HCT116 (cell line): ENCODE results near the gene CYP2S1. TPM values are rescaled to one million over a fixed set of nuclear protein-coding genes. Genes with fewer than 3 reads are reported as not detected.

Source experiments
- ATAC-seq: fragments of 200-7000 bp; cut with Tn5 transposase; 2 replicates; pipeline ENCODE4 v1.9.1; 2020; ENCODE audit warnings: mild to moderate bottlenecking, moderate library complexity
- BruUV-seq: library from RNA; stranded (reverse); fragments of 400-500 nt; replicated peaks from 2 replicates; lab custom pipeline; 2021; lab: Mats Ljungman, UMichigan
- CTCF ChIA-PET: fragments of 300-600 bp; sonication (Branson Sonifier 250); formaldehyde crosslinking; loops from one replicate; lab custom pipeline; 2021; ENCODE audit warnings: antibody characterized with exemption; lab: Charles Lee
- POLR2A ChIA-PET: fragments of 300-600, 350-600 bp; sonication (Branson Sonifier 250); formaldehyde crosslinking; loops from one replicate; lab custom pipeline; 2021; ENCODE audit warnings: antibody characterized with exemption; lab: Charles Lee
- RAD21 ChIA-PET, 2 experiments: fragments of 300-600 bp; sonication (Branson Sonifier 250); formaldehyde crosslinking; loops; one replicate each; lab custom pipeline; 2023; ENCODE audit warnings: low total read pairs in 2 of 2; ENCODE audit not compliant: uncharacterized antibody in 2 of 2, unreplicated experiment in 2 of 2, low non-redundant PET in 1 of 2; lab: Charles Lee
- DNase-seq: peaks from one replicate; pipeline ENCODE4 v3.0.0-alpha.2; 2010; ENCODE audit warnings: low read depth, low spot score
- H2AFZ ChIP-seq: fragments of 200-600 bp; shearing (Covaris generic), sonication (generic); 2 replicates; pipeline ENCODE4 v1.6.1; 2017; ENCODE audit warnings: low read depth, mixed run types, mixed read lengths, antibody characterized with exemption, low read length; ENCODE audit not compliant: poor library complexity, severe bottlenecking
- H3K27ac ChIP-seq: 2 replicates; pipeline ENCODE4 v1.5.1; 2012; ENCODE audit warnings: low read depth, low read length
- H3K27me3 ChIP-seq: fragments of 200-600 bp; sonication (generic); 2 replicates; pipeline ENCODE4 v1.6.1; 2016; ENCODE audit warnings: mixed run types, low read length, mixed read lengths; ENCODE audit not compliant: insufficient read depth
- H3K36me3 ChIP-seq, 2 experiments: fragments of 200-500 bp in 1 of 2; fragments of 200-600 bp in 1 of 2; sonication (Bioruptor generic) in 1 of 2; sonication (generic) in 1 of 2; 2 replicates each; pipeline versions ENCODE4 v1.5.1 to v1.6.1; 2014 to 2016; ENCODE audit warnings: low read length in 2 of 2, inconsistent platforms in 1 of 2, mixed read lengths in 1 of 2, mixed run types in 1 of 2; ENCODE audit not compliant: insufficient read depth in 2 of 2, control insufficient read depth in 1 of 2
- H3K4me1 ChIP-seq, 2 experiments: fragments of 200-600 bp in 1 of 2; sonication (generic) in 1 of 2; 2 replicates each; pipeline versions ENCODE4 v1.5.1 to v1.6.1; 2012 to 2017; ENCODE audit warnings: low read length in 2 of 2, inconsistent platforms in 1 of 2, mild to moderate bottlenecking in 1 of 2, mixed read lengths in 1 of 2, mixed run types in 1 of 2, moderate library complexity in 1 of 2; ENCODE audit not compliant: insufficient read depth in 2 of 2, control insufficient read depth in 1 of 2
- H3K4me2 ChIP-seq: fragments of 200-600 bp; sonication (generic); 2 replicates; pipeline ENCODE4 v1.6.1; 2017; ENCODE audit warnings: mixed run types, low read length, mixed read lengths
- H3K4me3 ChIP-seq, 2 experiments: fragments of 200-600 bp in 1 of 2; sonication (generic) in 1 of 2; replicated peaks in 1 of 2; 2 replicates each; pipeline ENCODE4 v1.5.1; 2011 to 2016; ENCODE audit warnings: low read length in 2 of 2, control low read depth in 1 of 2, low read depth in 1 of 2, mild to moderate bottlenecking in 1 of 2, mixed read lengths in 1 of 2, mixed run types in 1 of 2
- H3K79me2 ChIP-seq: fragments of 200-600 bp; sonication (generic); 2 replicates; pipeline ENCODE4 v1.6.1; 2017; ENCODE audit warnings: mild to moderate bottlenecking, mixed run types, low read length, moderate library complexity, mixed read lengths; ENCODE audit not compliant: insufficient read depth
- H3K9ac ChIP-seq: fragments of 200-600 bp; sonication (generic); 2 replicates; pipeline ENCODE4 v1.6.1; 2016; ENCODE audit warnings: low read length, mixed read lengths
- H3K9me2 ChIP-seq: fragments of 200-600 bp; sonication (generic), shearing (Covaris generic); 2 replicates; pipeline ENCODE4 v1.6.1; 2017; ENCODE audit warnings: mixed run types, mild to moderate bottlenecking, moderate library complexity; ENCODE audit not compliant: insufficient read depth
- H3K9me3 ChIP-seq, 2 experiments: fragments of 200-500 bp in 1 of 2; fragments of 200-600 bp in 1 of 2; sonication (Bioruptor generic) in 1 of 2; sonication (generic) in 1 of 2; 2 replicates each; pipeline ENCODE4 v1.6.1; 2014 to 2017; ENCODE audit warnings: low read length in 2 of 2, mixed read lengths in 2 of 2, inconsistent platforms in 1 of 2, low read depth in 1 of 2, mild to moderate bottlenecking in 1 of 2, mixed run types in 1 of 2, moderate library complexity in 1 of 2; ENCODE audit not compliant: control insufficient read depth in 1 of 2, insufficient read depth in 1 of 2
- H4K20me1 ChIP-seq: fragments of 200-600 bp; sonication (generic), shearing (Covaris generic); 2 replicates; pipeline ENCODE4 v1.6.1; 2017; ENCODE audit warnings: mixed run types, mild to moderate bottlenecking, moderate library complexity; ENCODE audit not compliant: insufficient read depth
- ATF3 ChIP-seq: IDR thresholded peaks from 2 replicates; pipeline ENCODE4 v1.6.1; 2012
- CBX3 ChIP-seq: IDR thresholded peaks from 2 replicates; pipeline ENCODE4 v1.6.1; 2012; ENCODE audit warnings: low read depth
- CEBPB ChIP-seq: IDR thresholded peaks from 2 replicates; pipeline ENCODE4 v1.6.1; 2012; ENCODE audit warnings: low read depth
- CTCF ChIP-seq, 3 experiments: fragments of 200-600 bp in 1 of 3; sonication (generic) in 1 of 3; IDR thresholded peaks in 2 of 3; conservative IDR thresholded peaks in 1 of 3; 2 replicates each; pipeline ENCODE4 v1.5.1; 2012 to 2017; ENCODE audit warnings: low read depth in 2 of 3, low read length in 2 of 3, antibody characterized with exemption in 1 of 3, borderline replicate concordance in 1 of 3, control low read depth in 1 of 3, mild to moderate bottlenecking in 1 of 3, mixed read lengths in 1 of 3, mixed run types in 1 of 3, moderate library complexity in 1 of 3; ENCODE audit not compliant: insufficient read depth in 1 of 3
- EGR1 ChIP-seq: IDR thresholded peaks from 2 replicates; pipeline ENCODE4 v1.6.1; 2012; ENCODE audit warnings: low read depth
- EZH2 ChIP-seq: fragments of 200-600 bp; sonication (generic); IDR thresholded peaks from 2 replicates; pipeline ENCODE4 v1.6.1; 2017; ENCODE audit warnings: antibody characterized with exemption, mixed run types
- FOSL1 ChIP-seq: IDR thresholded peaks from 2 replicates; pipeline ENCODE4 v1.6.1; 2012; ENCODE audit warnings: low read depth
- JUND ChIP-seq: IDR thresholded peaks from 2 replicates; pipeline ENCODE4 v1.6.1; 2012
- MAX ChIP-seq: IDR thresholded peaks from 2 replicates; pipeline ENCODE4 v1.6.1; 2012
- POLR2A ChIP-seq: IDR thresholded peaks from 2 replicates; pipeline ENCODE4 v1.7.0; 2011; ENCODE audit warnings: borderline replicate concordance; ENCODE audit not compliant: insufficient read depth, insufficient read length; ENCODE audit errors: extremely low read depth
- POLR2AphosphoS5 ChIP-seq: IDR thresholded peaks from 2 replicates; pipeline ENCODE4 v1.6.1; 2011; ENCODE audit warnings: mild to moderate bottlenecking, low read depth, low read length, moderate library complexity
- RAD21 ChIP-seq: IDR thresholded peaks from 2 replicates; pipeline ENCODE4 v1.6.1; 2012; ENCODE audit warnings: low read depth, mild to moderate bottlenecking
- REST ChIP-seq: IDR thresholded peaks from 2 replicates; pipeline ENCODE4 v1.6.1; 2012; ENCODE audit warnings: low read depth
- SIN3A ChIP-seq: IDR thresholded peaks from 2 replicates; pipeline ENCODE4 v1.6.1; 2012; ENCODE audit warnings: low read depth
- SP1 ChIP-seq: IDR thresholded peaks from 2 replicates; pipeline ENCODE4 v1.6.1; 2012; ENCODE audit warnings: low read depth
- SRF ChIP-seq: IDR thresholded peaks from 2 replicates; pipeline ENCODE4 v1.6.1; 2012; ENCODE audit warnings: low read depth
- TCF7L2 ChIP-seq: IDR thresholded peaks from 2 replicates; pipeline ENCODE4 v1.7.0; 2011; ENCODE audit warnings: borderline replicate concordance, inconsistent platforms; ENCODE audit not compliant: insufficient read depth, insufficient read length; ENCODE audit errors: extremely low read depth
- YY1 ChIP-seq: IDR thresholded peaks from 2 replicates; pipeline ENCODE4 v1.6.1; 2011; ENCODE audit warnings: low read length, low read depth, moderate library complexity, mild to moderate bottlenecking; ENCODE audit not compliant: insufficient replicate concordance; ENCODE audit errors: extremely low read depth
- ZNF274 ChIP-seq: fragments of 200-500 bp; sonication (Bioruptor generic); IDR thresholded peaks from 2 replicates; pipeline ENCODE4 v1.6.1; 2014; ENCODE audit warnings: mild to moderate bottlenecking, low read depth, low read length, inconsistent platforms
- intact Hi-C: fragments of 100-400 bp; cut with micrococcal nuclease; formaldehyde crosslinking; loops from 2 replicates; pipeline ENCODE4 v1.10.0; 2022
- total RNA-seq: library from RNA; stranded (reverse); gene quantifications from one replicate; pipeline ENCODE4 v1.2.1, GENCODE V29; 2021; ENCODE audit not compliant: unreplicated experiment

Gene CYP2S1
- total RNA-seq, 1 experiment from 2014 or later = 17.6 TPM

GRCh38 chr19:41232686-41233085 is 39.7 kb downstream of the CYP2S1 start:
- H3K27me3 ChIP-seq = no peaks in the 10 kb centered on the region
- ATAC-seq = no peak
- no peak overlapping the region for H3K4me2 ChIP-seq
- intact Hi-C loops = no loop called here
- H3K27ac ChIP-seq = no peak overlapping the region
- no peak overlapping the region for H3K9ac ChIP-seq
- no peak overlapping the region for H3K4me3 ChIP-seq
- no peaks in the 10 kb centered on the region for H3K79me2 ChIP-seq
- H4K20me1 ChIP-seq = no peaks in the 10 kb centered on the region
- H2AFZ ChIP-seq = no peak overlapping the region
- RAD21 ChIA-PET = no interaction called here
- no peaks in the 10 kb centered on the region for H3K9me3 ChIP-seq
- DNase-seq = no peak
- CTCF ChIA-PET = no interaction called here
- POLR2A ChIA-PET = interaction anchor here (0.9 kb wide), 1 partner anchor 28 kb away, joined by 4 read pairs; no protein-coding TSS in a partner anchor
- TF ChIP-seq MAX (no peak), RAD21 (no peak), TCF7L2 (no peak), JUND (no peak), SRF (no peak), REST (no peak), POLR2AphosphoS5 (no peak), EZH2 (no peak), SIN3A (no peak), POLR2A (no peak), EGR1 (no peak), FOSL1 (no peak), CEBPB (no peak), CTCF (IDR thresholded peaks at IDR 0.05 in 2 of 3, conservative IDR thresholded peaks at IDR 0.05 in 1 of 3; ENCODE audit: borderline replicate concordance in 1 of 3, insufficient read depth in 1 of 3, low read depth in 2 of 3, low read length in 2 of 3) (no peak), ATF3 (no peak), ZNF274 (no peak), SP1 (no peak), YY1 (no peak), CBX3 (no peak)
- no TSS peak for BruUV-seq
- H3K4me1 ChIP-seq = peaks cover 17 to 28% of the 10 kb centered on the region in 2 experiments
- H3K9me2 ChIP-seq = no peaks in the 10 kb centered on the region
- peaks cover 0 to 27% of the 10 kb centered on the region in 2 experiments; a peak in 2 of 4 replicates for H3K36me3 ChIP-seq
